HS-27A (cell line): Measurements from ENCODE around the gene SP110.

Source experiments
- DNase-seq: peaks from one replicate; pipeline ENCODE4 v3.0.0-alpha.2; 2012; ENCODE audit warnings: low read depth, missing footprints

The SP110 gene

GRCh38 chr2:230170532-230170931, 49.3 kb downstream of the SP110 start:
- DNase-seq: no peak

- DNase-seq: no peak
These were observed 53.1 kb downstream of the SP110 start for GRCh38 chr2:230166557-230167170.

GRCh38 chr2:230164139-230164538, 55.6 kb downstream of the SP110 start:
- no peak for DNase-seq

GRCh38 chr2:230162981-230163380, 56.8 kb downstream of the SP110 start:
- no peak for DNase-seq

- DNase-seq: no peak
These were observed 58.6 kb downstream of the SP110 start for GRCh38 chr2:230161184-230161583.

GRCh38 chr2:230160112-230160660, 59.6 kb downstream of the SP110 start:
- DNase-seq: peak; percentile 7

- no peak for DNase-seq
These were observed 61.3 kb downstream of the SP110 start for GRCh38 chr2:230158468-230158867.

GRCh38 chr2:230156782-230157699, 62.7 kb downstream of the SP110 start:
- no peak for DNase-seq

GRCh38 chr2:230155359-230155758, 64.4 kb downstream of the SP110 start:
- DNase-seq: no peak

GRCh38 chr2:230153390-230153976, 66.3 kb downstream of the SP110 start:
- DNase-seq: no peak

GRCh38 chr2:230152334-230152733, 67.5 kb downstream of the SP110 start:
- DNase-seq: no peak

- no peak for DNase-seq
These were observed 75.4 kb downstream of the SP110 start for GRCh38 chr2:230144355-230144754.

- no peak for DNase-seq
These were observed 79.1 kb downstream of the SP110 start for GRCh38 chr2:230140667-230141066.

- no peak for DNase-seq
These were observed 81.8 kb downstream of the SP110 start for GRCh38 chr2:230137902-230138539.

- DNase-seq: no peak
These were observed 84.7 kb downstream of the SP110 start for GRCh38 chr2:230135130-230135525.

- no peak for DNase-seq
These were observed 85.2 kb downstream of the SP110 start for GRCh38 chr2:230134496-230135129.

GRCh38 chr2:230131366-230131765, 88.4 kb downstream of the SP110 start:
- DNase-seq: no peak

GRCh38 chr2:230130668-230131364, 89.0 kb downstream of the SP110 start:
- DNase-seq: peak; percentile 47

- no peak for DNase-seq
These were observed 90.4 kb downstream of the SP110 start for GRCh38 chr2:230129343-230129742.

- DNase-seq: no peak
These were observed 91.0 kb downstream of the SP110 start for GRCh38 chr2:230128623-230129342.
